GM21381 (cell line): ENCODE data around the gene WNK3.

ENCODE experiments used
- ATAC-seq: cut with Tn5 transposase; IDR thresholded peaks from one replicate; pipeline ENCODE4 v1.9.1; 2021; ENCODE audit warnings: mild to moderate bottlenecking, moderate library complexity; ENCODE audit not compliant: unreplicated experiment

WNK3 gene

GRCh38 chrX:54246866-54247265, 111.0 kb downstream of the WNK3 start:
- ATAC-seq = no peak

- ATAC-seq = no peak
Measured at GRCh38 chrX:54238588-54238987, 119.3 kb downstream of the WNK3 start.

- ATAC-seq = no peak
Measured at GRCh38 chrX:54237014-54237413, 120.8 kb downstream of the WNK3 start.

GRCh38 chrX:54230435-54231148, 127.3 kb downstream of the WNK3 start:
- no peak for ATAC-seq

GRCh38 chrX:54223581-54223980, 134.3 kb downstream of the WNK3 start:
- no peak for ATAC-seq

GRCh38 chrX:54213603-54214002, 144.2 kb downstream of the WNK3 start:
- ATAC-seq = no peak

- ATAC-seq = no peak
Measured at GRCh38 chrX:54208531-54208930, 149.3 kb downstream of the WNK3 start.

GRCh38 chrX:54198262-54198661, 159.6 kb downstream of the WNK3 start:
- ATAC-seq = no peak

- no peak for ATAC-seq
Measured at GRCh38 chrX:54194982-54195588, 162.8 kb downstream of the WNK3 start.

GRCh38 chrX:54193085-54193821, 164.6 kb downstream of the WNK3 start:
- no peak for ATAC-seq

GRCh38 chrX:54184474-54184873, 173.4 kb downstream of the WNK3 start:
- ATAC-seq = no peak

- ATAC-seq = peak; percentile 42
Measured at GRCh38 chrX:54182864-54183613, 174.8 kb downstream of the WNK3 start, which contains the start of gene FAM120C. FAM120C (minus strand) TSS chrX:54183254; CDS start chrX:54183198, 56 bp downstream.

GRCh38 chrX:54182194-54182863, 175.5 kb downstream of the WNK3 start:
- ATAC-seq = peak; percentile 51

GRCh38 chrX:54181202-54181953, 176.5 kb downstream of the WNK3 start:
- no peak for ATAC-seq

GRCh38 chrX:54180403-54180802, 177.4 kb downstream of the WNK3 start:
- ATAC-seq = no peak

GRCh38 chrX:54178100-54178940, 179.5 kb downstream of the WNK3 start:
- no peak for ATAC-seq

GRCh38 chrX:54177306-54177705, 180.5 kb downstream of the WNK3 start:
- no peak for ATAC-seq

GRCh38 chrX:54173791-54174190, 184.1 kb downstream of the WNK3 start:
- no peak for ATAC-seq

- no peak for ATAC-seq
Measured at GRCh38 chrX:54172455-54172854, 185.4 kb downstream of the WNK3 start.
